IPS DF 4.7 (cell line): ENCODE data around the gene PKN3.
A peak's percentile ranks its signal among the peaks of the same experiment; 100 is the strongest.

ENCODE experiments used
- DNase-seq: peaks from one replicate; pipeline ENCODE4 v3.0.0-alpha.2; 2013; ENCODE audit warnings: low spot score; ENCODE audit errors: extremely low read depth

The PKN3 gene

GRCh38 chr9:128716581-128717254 is 14.4 kb downstream of the PKN3 start:
- no peak for DNase-seq

- no peak for DNase-seq
Observed at GRCh38 chr9:128718047-128718446, 15.7 kb downstream of the PKN3 start.

GRCh38 chr9:128718475-128718874 is 16.2 kb downstream of the PKN3 start:
- no peak for DNase-seq

- DNase-seq: no peak
Observed at GRCh38 chr9:128719919-128720605, 17.8 kb downstream of the PKN3 start.

- DNase-seq: no peak
Observed at GRCh38 chr9:128720841-128721486, 18.7 kb downstream of the PKN3 start.

- DNase-seq: no peak
Observed at GRCh38 chr9:128721487-128722010, 19.2 kb downstream of the PKN3 start.

- no peak for DNase-seq
Observed at GRCh38 chr9:128722380-128723351, 20.4 kb downstream of the PKN3 start.

- no peak for DNase-seq
Observed at GRCh38 chr9:128723352-128723865, 21.1 kb downstream of the PKN3 start.

- DNase-seq: peak; percentile 76
Observed at GRCh38 chr9:128723866-128724743, 21.8 kb downstream of the PKN3 start, which contains the start of gene ZDHHC12. Gene ZDHHC12, minus strand, starts transcription at chr9:128724127. Its CDS starts 34 bp downstream, at chr9:128724093.

- no peak for DNase-seq
Observed at GRCh38 chr9:128724744-128725211, 22.5 kb downstream of the PKN3 start.

GRCh38 chr9:128727640-128728248 is 25.4 kb downstream of the PKN3 start:
- DNase-seq: no peak

- DNase-seq: no peak
Observed at GRCh38 chr9:128728298-128728697, 26.0 kb downstream of the PKN3 start.

- no peak for DNase-seq
Observed at GRCh38 chr9:128729302-128729701, 27.0 kb downstream of the PKN3 start.

- no peak for DNase-seq
Observed at GRCh38 chr9:128729766-128730517, 27.6 kb downstream of the PKN3 start.

GRCh38 chr9:128731093-128731492 is 28.8 kb downstream of the PKN3 start:
- no peak for DNase-seq

GRCh38 chr9:128731691-128732090 is 29.4 kb downstream of the PKN3 start:
- no peak for DNase-seq

- DNase-seq: no peak
Observed at GRCh38 chr9:128732576-128732975, 30.3 kb downstream of the PKN3 start.

GRCh38 chr9:128733256-128733655 is 31.0 kb downstream of the PKN3 start:
- peak; percentile 90 for DNase-seq

GRCh38 chr9:128735373-128735772 is 33.1 kb downstream of the PKN3 start:
- no peak for DNase-seq
